ENCODE measurements around the gene REG4.
A peak's percentile ranks its signal among the peaks of the same experiment; 100 is the strongest.

The REG4 gene

DNA sequence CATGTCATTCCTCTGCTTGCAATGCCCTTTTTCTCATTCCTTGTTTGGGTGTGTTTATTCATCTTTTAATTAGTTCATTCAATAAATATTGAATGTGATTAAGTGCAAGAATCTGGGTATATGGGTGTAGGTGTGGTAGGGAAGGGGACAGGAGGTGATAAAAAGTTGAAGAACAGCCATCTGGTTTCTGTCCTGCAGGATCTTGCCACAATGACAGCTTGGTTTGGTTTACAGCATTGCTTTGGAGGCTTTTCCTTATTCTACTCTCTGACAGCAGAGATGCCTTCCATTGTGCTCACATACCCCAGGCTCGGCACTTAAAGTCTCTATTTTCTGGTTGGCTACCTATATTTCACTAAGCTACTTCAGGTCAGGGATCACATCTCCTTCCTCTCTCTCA is 3.0 kb upstream of the REG4 start (continued):
- TF ChIP-seq, protein P1, sequence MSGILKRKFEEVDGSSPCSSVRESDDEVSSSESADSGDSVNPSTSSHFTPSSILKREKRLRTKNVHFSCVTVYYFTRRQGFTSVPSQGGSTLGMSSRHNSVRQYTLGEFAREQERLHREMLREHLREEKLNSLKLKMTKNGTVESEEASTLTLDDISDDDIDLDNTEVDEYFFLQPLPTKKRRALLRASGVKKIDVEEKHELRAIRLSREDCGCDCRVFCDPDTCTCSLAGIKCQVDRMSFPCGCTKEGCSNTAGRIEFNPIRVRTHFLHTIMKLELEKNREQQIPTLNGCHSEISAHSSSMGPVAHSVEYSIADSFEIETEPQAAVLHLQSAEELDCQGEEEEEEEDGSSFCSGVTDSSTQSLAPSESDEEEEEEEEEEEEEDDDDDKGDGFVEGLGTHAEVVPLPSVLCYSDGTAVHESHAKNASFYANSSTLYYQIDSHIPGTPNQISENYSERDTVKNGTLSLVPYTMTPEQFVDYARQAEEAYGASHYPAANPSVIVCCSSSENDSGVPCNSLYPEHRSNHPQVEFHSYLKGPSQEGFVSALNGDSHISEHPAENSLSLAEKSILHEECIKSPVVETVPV (CRISPR knock-in tag; IDR thresholded peaks at IDR 0.05), result no peak
- TF ChIP-seq BACH2 (CRISPR knock-in tag; IDR thresholded peaks at IDR 0.05; ENCODE audit: borderline replicate concordance), result no peak

DNA sequence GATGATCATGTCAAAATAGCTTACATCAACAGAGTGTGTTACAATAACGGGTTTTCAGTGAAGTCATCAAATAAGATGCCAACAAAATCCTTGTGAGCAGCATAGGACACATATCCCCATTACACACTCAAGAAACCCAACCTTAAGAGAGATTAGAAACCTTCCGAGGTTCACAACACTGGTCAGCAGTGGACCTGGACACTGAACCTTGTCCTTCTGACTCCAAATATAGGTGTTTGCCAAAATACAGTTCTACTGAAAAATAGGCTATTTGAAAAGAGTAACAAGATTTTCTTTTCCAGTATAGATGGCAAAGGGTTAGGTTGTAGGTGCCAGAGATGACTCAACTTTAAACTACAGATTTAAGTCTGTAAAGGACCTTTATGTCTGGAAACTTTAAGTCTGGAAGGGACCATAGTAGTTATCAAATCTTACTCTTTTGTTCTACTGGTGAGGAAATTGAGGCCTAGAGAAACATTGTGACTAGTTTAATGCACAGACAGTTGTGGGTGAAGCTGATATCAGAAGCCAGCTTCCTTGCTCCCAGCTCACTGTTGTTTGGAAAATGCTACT is 811 bp upstream of the REG4 start:
- TF ChIP-seq ZNF8 (CRISPR knock-in tag; IDR thresholded peaks at IDR 0.05), result no peak
- ATAC-seq, result no peak

DNA sequence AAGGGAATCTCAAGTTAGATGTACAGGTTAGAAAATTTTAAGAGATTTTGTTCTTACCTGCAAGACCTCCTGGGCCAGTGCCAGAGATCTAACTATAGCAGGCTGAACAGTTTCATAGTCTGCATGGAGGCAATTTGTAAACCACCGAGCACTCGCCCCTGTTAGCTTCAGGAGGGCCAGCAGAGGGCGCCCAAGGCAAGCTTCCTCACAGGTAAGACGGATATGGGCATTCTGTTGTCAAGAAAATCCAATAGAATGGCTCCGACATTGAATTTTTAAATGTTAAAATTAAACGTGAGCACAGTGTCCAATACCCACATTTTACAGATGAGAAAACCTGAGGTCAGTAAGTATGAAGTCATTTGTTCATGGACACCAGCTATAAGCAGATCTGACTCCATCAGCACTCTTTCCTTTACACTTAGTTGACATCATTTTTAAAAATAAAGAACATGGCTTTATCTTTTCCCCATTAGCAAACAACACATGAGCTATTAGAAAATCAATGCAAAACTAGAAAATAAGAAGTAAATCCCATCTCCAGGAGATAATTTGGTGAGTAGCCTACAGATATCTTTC is 2.2 kb downstream of the REG4 start:
- TF ChIP-seq, protein P2, sequence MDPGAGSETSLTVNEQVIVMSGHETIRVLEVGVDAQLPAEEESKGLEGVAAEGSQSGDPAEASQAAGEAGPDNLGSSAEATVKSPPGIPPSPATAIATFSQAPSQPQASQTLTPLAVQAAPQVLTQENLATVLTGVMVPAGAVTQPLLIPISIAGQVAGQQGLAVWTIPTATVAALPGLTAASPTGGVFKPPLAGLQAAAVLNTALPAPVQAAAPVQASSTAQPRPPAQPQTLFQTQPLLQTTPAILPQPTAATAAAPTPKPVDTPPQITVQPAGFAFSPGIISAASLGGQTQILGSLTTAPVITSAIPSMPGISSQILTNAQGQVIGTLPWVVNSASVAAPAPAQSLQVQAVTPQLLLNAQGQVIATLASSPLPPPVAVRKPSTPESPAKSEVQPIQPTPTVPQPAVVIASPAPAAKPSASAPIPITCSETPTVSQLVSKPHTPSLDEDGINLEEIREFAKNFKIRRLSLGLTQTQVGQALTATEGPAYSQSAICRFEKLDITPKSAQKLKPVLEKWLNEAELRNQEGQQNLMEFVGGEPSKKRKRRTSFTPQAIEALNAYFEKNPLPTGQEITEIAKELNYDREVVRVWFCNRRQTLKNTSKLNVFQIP (CRISPR knock-in tag; IDR thresholded peaks at IDR 0.05; ENCODE audit: borderline replicate concordance, low read depth), result no peak
- TF ChIP-seq ESRRG (CRISPR knock-in tag; IDR thresholded peaks at IDR 0.05) (no peak), OSR1 (CRISPR knock-in tag; IDR thresholded peaks at IDR 0.05) (no peak), TCF4 (CRISPR knock-in tag; IDR thresholded peaks at IDR 0.05; ENCODE audit: borderline replicate concordance) (no peak), ZC3H10 (CRISPR knock-in tag; IDR thresholded peaks at IDR 0.05) (no peak)
- TF ChIP-seq, protein P3, sequence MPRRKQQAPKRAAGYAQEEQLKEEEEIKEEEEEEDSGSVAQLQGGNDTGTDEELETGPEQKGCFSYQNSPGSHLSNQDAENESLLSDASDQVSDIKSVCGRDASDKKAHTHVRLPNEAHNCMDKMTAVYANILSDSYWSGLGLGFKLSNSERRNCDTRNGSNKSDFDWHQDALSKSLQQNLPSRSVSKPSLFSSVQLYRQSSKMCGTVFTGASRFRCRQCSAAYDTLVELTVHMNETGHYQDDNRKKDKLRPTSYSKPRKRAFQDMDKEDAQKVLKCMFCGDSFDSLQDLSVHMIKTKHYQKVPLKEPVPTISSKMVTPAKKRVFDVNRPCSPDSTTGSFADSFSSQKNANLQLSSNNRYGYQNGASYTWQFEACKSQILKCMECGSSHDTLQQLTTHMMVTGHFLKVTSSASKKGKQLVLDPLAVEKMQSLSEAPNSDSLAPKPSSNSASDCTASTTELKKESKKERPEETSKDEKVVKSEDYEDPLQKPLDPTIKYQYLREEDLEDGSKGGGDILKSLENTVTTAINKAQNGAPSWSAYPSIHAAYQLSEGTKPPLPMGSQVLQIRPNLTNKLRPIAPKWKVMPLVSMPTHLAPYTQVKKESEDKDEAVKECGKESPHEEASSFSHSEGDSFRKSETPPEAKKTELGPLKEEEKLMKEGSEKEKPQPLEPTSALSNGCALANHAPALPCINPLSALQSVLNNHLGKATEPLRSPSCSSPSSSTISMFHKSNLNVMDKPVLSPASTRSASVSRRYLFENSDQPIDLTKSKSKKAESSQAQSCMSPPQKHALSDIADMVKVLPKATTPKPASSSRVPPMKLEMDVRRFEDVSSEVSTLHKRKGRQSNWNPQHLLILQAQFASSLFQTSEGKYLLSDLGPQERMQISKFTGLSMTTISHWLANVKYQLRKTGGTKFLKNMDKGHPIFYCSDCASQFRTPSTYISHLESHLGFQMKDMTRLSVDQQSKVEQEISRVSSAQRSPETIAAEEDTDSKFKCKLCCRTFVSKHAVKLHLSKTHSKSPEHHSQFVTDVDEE (CRISPR knock-in tag; IDR thresholded peaks at IDR 0.05), result no peak
- ATAC-seq, result peak; percentile 98

DNA sequence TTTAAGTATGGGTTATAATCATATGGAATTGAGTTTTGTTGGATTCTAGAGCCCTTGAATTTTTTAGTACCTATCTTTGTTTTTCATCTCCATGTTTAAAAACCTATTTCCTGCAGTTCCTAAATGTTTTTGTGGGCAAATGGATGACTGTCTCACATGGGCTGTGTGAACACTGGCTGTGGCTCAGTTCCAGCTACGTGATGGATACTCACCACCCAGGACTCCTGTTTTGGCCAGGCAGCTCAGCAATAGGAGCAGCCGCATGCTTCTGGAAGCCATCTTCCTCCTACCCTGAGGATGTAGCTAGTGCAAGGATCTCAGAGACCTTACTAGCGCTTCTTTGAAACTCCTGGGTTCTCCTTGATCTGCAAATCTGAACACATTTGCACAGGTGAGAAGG is 2.8 kb downstream of the REG4 start:
- no peak for TF ChIP-seq ZNF8 (CRISPR knock-in tag; IDR thresholded peaks at IDR 0.05)
- TF ChIP-seq ZFP3 (CRISPR knock-in tag; IDR thresholded peaks at IDR 0.05), result no peak
- TF ChIP-seq TCF4 (CRISPR knock-in tag; IDR thresholded peaks at IDR 0.05; ENCODE audit: borderline replicate concordance), result no peak
- TF ChIP-seq, protein P4, sequence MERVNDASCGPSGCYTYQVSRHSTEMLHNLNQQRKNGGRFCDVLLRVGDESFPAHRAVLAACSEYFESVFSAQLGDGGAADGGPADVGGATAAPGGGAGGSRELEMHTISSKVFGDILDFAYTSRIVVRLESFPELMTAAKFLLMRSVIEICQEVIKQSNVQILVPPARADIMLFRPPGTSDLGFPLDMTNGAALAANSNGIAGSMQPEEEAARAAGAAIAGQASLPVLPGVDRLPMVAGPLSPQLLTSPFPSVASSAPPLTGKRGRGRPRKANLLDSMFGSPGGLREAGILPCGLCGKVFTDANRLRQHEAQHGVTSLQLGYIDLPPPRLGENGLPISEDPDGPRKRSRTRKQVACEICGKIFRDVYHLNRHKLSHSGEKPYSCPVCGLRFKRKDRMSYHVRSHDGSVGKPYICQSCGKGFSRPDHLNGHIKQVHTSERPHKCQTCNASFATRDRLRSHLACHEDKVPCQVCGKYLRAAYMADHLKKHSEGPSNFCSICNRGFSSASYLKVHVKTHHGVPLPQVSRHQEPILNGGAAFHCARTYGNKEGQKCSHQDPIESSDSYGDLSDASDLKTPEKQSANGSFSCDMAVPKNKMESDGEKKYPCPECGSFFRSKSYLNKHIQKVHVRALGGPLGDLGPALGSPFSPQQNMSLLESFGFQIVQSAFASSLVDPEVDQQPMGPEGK (CRISPR knock-in tag; IDR thresholded peaks at IDR 0.05; ENCODE audit: borderline replicate concordance), result no peak
- ATAC-seq, result peak; percentile 32; the same call in 2 of the 3 replicates

DNA sequence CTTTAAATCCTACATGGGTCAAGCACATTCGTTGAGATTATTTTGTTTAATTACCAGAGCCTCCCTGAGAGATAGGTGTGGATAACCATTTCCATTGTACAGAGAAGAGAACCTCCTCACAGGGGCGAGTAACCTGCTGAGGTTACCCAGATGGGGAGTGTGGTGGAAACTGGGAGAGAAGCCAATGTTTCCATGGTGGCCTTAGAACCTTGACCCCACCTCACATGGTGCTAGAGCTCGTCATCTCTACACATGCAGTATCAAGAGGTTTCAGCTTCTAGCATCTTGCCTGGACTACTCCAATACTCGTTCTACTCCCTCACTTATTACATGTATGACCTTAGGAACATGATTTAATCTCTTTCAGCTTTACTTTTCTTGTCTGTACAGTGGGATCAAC is 4.8 kb downstream of the REG4 start:
- ATAC-seq, result no peak
- TF ChIP-seq, protein P4 (CRISPR knock-in tag; IDR thresholded peaks at IDR 0.05; ENCODE audit: borderline replicate concordance), result no peak
- TF ChIP-seq, protein P5, sequence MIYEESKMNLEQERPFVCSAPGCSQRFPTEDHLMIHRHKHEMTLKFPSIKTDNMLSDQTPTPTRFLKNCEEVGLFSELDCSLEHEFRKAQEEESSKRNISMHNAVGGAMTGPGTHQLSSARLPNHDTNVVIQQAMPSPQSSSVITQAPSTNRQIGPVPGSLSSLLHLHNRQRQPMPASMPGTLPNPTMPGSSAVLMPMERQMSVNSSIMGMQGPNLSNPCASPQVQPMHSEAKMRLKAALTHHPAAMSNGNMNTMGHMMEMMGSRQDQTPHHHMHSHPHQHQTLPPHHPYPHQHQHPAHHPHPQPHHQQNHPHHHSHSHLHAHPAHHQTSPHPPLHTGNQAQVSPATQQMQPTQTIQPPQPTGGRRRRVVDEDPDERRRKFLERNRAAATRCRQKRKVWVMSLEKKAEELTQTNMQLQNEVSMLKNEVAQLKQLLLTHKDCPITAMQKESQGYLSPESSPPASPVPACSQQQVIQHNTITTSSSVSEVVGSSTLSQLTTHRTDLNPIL (CRISPR knock-in tag; IDR thresholded peaks at IDR 0.05; ENCODE audit: low read depth), result no peak
